Panc1 (cell line): ENCODE data around the gene ATXN8OS. TPM values are rescaled to one million over a fixed set of nuclear protein-coding genes. Genes with fewer than 3 reads are reported as not detected.

ENCODE experiments used
- ATAC-seq: fragments of 200-7000 bp; cut with Tn5 transposase; 2 replicates; pipeline ENCODE4 v1.9.1; 2020; ENCODE audit warnings: mild to moderate bottlenecking, moderate library complexity
- BruUV-seq: library from RNA; stranded (reverse); fragments of 400-500 nt; replicated peaks from 2 replicates; lab custom pipeline; 2021; lab: Mats Ljungman, UMichigan
- CTCF ChIA-PET: fragments of 300-600 bp; sonication (Branson Sonifier 250); formaldehyde crosslinking; loops from one replicate; lab custom pipeline; 2022; ENCODE audit warnings: antibody characterized with exemption; lab: Charles Lee
- POLR2A ChIA-PET: fragments of 300-600 bp; sonication (Branson Sonifier 250); formaldehyde crosslinking; loops from one replicate; lab custom pipeline; 2022; ENCODE audit warnings: antibody characterized with exemption; lab: Charles Lee
- DNase-seq: peaks from one replicate; pipeline ENCODE4 v3.0.0-alpha.2; 2010; ENCODE audit warnings: low read depth, low spot score
- H3K27ac ChIP-seq: 2 replicates; pipeline ENCODE4 v1.5.1; 2011; ENCODE audit warnings: mild to moderate bottlenecking, low read length, inconsistent platforms
- H3K27me3 ChIP-seq: fragments of 200-500 bp; sonication (Bioruptor generic); 2 replicates; pipeline ENCODE4 v1.6.0; 2014; ENCODE audit warnings: low read length, inconsistent platforms; ENCODE audit not compliant: control insufficient read depth, insufficient read depth
- H3K36me3 ChIP-seq: fragments of 200-500 bp; sonication (Bioruptor generic); 2 replicates; pipeline ENCODE4 v1.5.1; 2014; ENCODE audit warnings: inconsistent platforms, mild to moderate bottlenecking, low read length, moderate library complexity; ENCODE audit not compliant: control insufficient read depth, insufficient read depth
- H3K4me1 ChIP-seq: 2 replicates; pipeline ENCODE4 v1.5.1; 2011; ENCODE audit warnings: inconsistent platforms, mild to moderate bottlenecking, low read length, moderate library complexity; ENCODE audit not compliant: control insufficient read depth, insufficient read depth
- H3K4me3 ChIP-seq, 2 experiments: 2 replicates each; pipeline ENCODE4 v1.5.1; 2011 to 2012; ENCODE audit warnings: low read depth in 2 of 2, low read length in 2 of 2, mild to moderate bottlenecking in 2 of 2, inconsistent platforms in 1 of 2, moderate library complexity in 1 of 2
- H3K9me3 ChIP-seq: fragments of 200-500 bp; sonication (Bioruptor generic); 2 replicates; pipeline ENCODE4 v1.5.1; 2014; ENCODE audit warnings: low read depth, mild to moderate bottlenecking, inconsistent platforms, low read length, moderate library complexity; ENCODE audit not compliant: control insufficient read depth, insufficient read depth
- POLR2AphosphoS5 ChIP-seq: IDR thresholded peaks from 2 replicates; pipeline ENCODE4 v1.6.1; 2012; ENCODE audit warnings: mild to moderate bottlenecking, low read depth, low read length, moderate library complexity
- SIN3A ChIP-seq: IDR thresholded peaks from 2 replicates; pipeline ENCODE4 v1.6.1; 2012; ENCODE audit warnings: low read depth, mild to moderate bottlenecking, low read length, moderate library complexity, borderline replicate concordance; ENCODE audit not compliant: insufficient read depth
- TCF7L2 ChIP-seq: IDR thresholded peaks from 2 replicates; pipeline ENCODE4 v1.6.1; 2011; ENCODE audit warnings: mild to moderate bottlenecking, low read depth, low read length, inconsistent platforms
- in situ Hi-C: cut with HindIII; loops from 2 replicates; pipeline ENCODE4 v1.10.0; 2016; ENCODE audit warnings: low sequenced_read_pairs, low pct_unique_long_range_greater_than_20kb
- intact Hi-C: fragments of 100-400 bp; cut with micrococcal nuclease; formaldehyde crosslinking; loops from one replicate; pipeline ENCODE4 v1.10.0; 2022; ENCODE audit not compliant: unreplicated experiment
- total RNA-seq: library from RNA; stranded (reverse); gene quantifications from one replicate; pipeline ENCODE4 v1.2.1, GENCODE V29; 2021; ENCODE audit not compliant: unreplicated experiment
- TF ChIP-seq, protein P1 (sequence below): fragments of 450-650 bp; IDR thresholded peaks from 2 replicates; pipeline ENCODE4 v1.5.1; 2017; ENCODE audit warnings: mild to moderate bottlenecking
- TF ChIP-seq, protein P2 (sequence below), 2 experiments: IDR thresholded peaks; 2 replicates each; pipeline ENCODE4 v1.6.1; 2011 to 2012; ENCODE audit warnings: low read depth in 2 of 2, control low read depth in 1 of 2, low read length in 1 of 2, mild to moderate bottlenecking in 1 of 2, moderate library complexity in 1 of 2; ENCODE audit not compliant: insufficient read depth in 1 of 2

The ATXN8OS gene
- total RNA-seq, 1 experiment from 2014 or later: not detected

DNA sequence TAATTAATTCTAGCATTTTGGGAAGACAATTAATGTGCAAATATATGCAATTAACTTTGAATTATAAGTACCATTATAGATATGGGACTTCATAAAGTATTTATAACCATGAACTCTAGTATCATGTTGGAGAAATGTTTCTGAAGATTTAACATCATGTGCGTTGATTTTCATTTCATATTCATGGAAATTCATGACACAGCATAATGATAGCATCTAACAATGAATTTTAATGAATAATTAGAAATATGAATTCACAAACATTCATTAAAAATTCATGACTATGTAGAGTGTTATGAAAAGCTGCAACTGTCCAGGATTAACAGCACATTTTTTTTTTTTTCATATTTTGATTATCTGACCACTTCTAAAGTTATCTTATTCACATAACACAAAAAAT is 70.7 kb downstream of the ATXN8OS start:
- H3K9me3 ChIP-seq: no peaks in the 10 kb centered on the region
- no peaks in the 10 kb centered on the region for H3K27me3 ChIP-seq
- H3K4me3 ChIP-seq: no peak overlapping the region
- H3K27ac ChIP-seq: no peak overlapping the region
- H3K36me3 ChIP-seq: no peaks in the 10 kb centered on the region
- TF ChIP-seq, protein P1, sequence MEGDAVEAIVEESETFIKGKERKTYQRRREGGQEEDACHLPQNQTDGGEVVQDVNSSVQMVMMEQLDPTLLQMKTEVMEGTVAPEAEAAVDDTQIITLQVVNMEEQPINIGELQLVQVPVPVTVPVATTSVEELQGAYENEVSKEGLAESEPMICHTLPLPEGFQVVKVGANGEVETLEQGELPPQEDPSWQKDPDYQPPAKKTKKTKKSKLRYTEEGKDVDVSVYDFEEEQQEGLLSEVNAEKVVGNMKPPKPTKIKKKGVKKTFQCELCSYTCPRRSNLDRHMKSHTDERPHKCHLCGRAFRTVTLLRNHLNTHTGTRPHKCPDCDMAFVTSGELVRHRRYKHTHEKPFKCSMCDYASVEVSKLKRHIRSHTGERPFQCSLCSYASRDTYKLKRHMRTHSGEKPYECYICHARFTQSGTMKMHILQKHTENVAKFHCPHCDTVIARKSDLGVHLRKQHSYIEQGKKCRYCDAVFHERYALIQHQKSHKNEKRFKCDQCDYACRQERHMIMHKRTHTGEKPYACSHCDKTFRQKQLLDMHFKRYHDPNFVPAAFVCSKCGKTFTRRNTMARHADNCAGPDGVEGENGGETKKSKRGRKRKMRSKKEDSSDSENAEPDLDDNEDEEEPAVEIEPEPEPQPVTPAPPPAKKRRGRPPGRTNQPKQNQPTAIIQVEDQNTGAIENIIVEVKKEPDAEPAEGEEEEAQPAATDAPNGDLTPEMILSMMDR: no peak
- TF ChIP-seq TCF7L2 (no peak), SIN3A (no peak), POLR2AphosphoS5 (no peak)
- TF ChIP-seq, protein P2, sequence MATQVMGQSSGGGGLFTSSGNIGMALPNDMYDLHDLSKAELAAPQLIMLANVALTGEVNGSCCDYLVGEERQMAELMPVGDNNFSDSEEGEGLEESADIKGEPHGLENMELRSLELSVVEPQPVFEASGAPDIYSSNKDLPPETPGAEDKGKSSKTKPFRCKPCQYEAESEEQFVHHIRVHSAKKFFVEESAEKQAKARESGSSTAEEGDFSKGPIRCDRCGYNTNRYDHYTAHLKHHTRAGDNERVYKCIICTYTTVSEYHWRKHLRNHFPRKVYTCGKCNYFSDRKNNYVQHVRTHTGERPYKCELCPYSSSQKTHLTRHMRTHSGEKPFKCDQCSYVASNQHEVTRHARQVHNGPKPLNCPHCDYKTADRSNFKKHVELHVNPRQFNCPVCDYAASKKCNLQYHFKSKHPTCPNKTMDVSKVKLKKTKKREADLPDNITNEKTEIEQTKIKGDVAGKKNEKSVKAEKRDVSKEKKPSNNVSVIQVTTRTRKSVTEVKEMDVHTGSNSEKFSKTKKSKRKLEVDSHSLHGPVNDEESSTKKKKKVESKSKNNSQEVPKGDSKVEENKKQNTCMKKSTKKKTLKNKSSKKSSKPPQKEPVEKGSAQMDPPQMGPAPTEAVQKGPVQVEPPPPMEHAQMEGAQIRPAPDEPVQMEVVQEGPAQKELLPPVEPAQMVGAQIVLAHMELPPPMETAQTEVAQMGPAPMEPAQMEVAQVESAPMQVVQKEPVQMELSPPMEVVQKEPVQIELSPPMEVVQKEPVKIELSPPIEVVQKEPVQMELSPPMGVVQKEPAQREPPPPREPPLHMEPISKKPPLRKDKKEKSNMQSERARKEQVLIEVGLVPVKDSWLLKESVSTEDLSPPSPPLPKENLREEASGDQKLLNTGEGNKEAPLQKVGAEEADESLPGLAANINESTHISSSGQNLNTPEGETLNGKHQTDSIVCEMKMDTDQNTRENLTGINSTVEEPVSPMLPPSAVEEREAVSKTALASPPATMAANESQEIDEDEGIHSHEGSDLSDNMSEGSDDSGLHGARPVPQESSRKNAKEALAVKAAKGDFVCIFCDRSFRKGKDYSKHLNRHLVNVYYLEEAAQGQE (IDR thresholded peaks at IDR 0.05; ENCODE audit: insufficient read depth in 1 of 2, low read depth in 2 of 2, low read length in 1 of 2): no peak
- no peaks in the 10 kb centered on the region for H3K4me1 ChIP-seq
- no peak for ATAC-seq
- no TSS peak for BruUV-seq
- in situ Hi-C loops: no loop called here
- ChIA-PET CTCF (no interaction called here), POLR2A (no interaction called here)
- no peak for DNase-seq
- intact Hi-C loops: no loop called here

Other genes starting within 250 kb of the ATXN8OS start
- gene KLHL1, start 626 bp downstream of the ATXN8OS start, total RNA-seq: not detected